Glutamatergic neuron (in vitro differentiated cells): ENCODE data around the gene HEMGN. TPM values are rescaled to one million over a fixed set of nuclear protein-coding genes. Genes with fewer than 3 reads are reported as not detected.

Experiments
- DNase-seq: peaks from one replicate; pipeline ENCODE4 v3.0.0; 2022
- H3K27ac Mint-ChIP-seq: one replicate; pipeline ENCODE4 v1.8.0; 2020; ENCODE audit warnings: mild to moderate bottlenecking, mixed read lengths, inconsistent platforms; ENCODE audit not compliant: unreplicated experiment
- H3K27me3 Mint-ChIP-seq: one replicate; pipeline ENCODE4 v1.8.0; 2020; ENCODE audit warnings: mild to moderate bottlenecking, moderate library complexity, mixed read lengths, inconsistent platforms; ENCODE audit not compliant: unreplicated experiment
- H3K36me3 Mint-ChIP-seq: one replicate; pipeline ENCODE4 v1.8.0; 2020; ENCODE audit warnings: mild to moderate bottlenecking, mixed read lengths, inconsistent platforms; ENCODE audit not compliant: unreplicated experiment
- H3K4me1 Mint-ChIP-seq: one replicate; pipeline ENCODE4 v1.8.0; 2020; ENCODE audit warnings: mild to moderate bottlenecking, low read depth, mixed read lengths, inconsistent platforms; ENCODE audit not compliant: unreplicated experiment
- H3K4me3 Mint-ChIP-seq: one replicate; pipeline ENCODE4 v1.8.0; 2020; ENCODE audit warnings: mild to moderate bottlenecking, mixed read lengths, inconsistent platforms; ENCODE audit not compliant: unreplicated experiment
- H3K9me3 Mint-ChIP-seq: one replicate; pipeline ENCODE4 v1.8.0; 2020; ENCODE audit warnings: mild to moderate bottlenecking, moderate library complexity, mixed read lengths, inconsistent platforms; ENCODE audit not compliant: unreplicated experiment
- CTCF ChIP-seq: fragments of 200-600 bp; sonication (generic); IDR thresholded peaks from one replicate; pipeline ENCODE4 v1.5.0; 2021; ENCODE audit not compliant: partially characterized antibody, unreplicated experiment
- total RNA-seq: library from RNA; stranded (reverse); fragmentation: NEBNext Ultra II Directional; extraction: Animal tissue kit (Norgen Biotek cat#: 25700); gene quantifications from one replicate; pipeline ENCODE4 v1.2.1, GENCODE V29; 2021; ENCODE audit not compliant: unreplicated experiment

The HEMGN gene
- total RNA-seq, 1 donor from 2014 or later = not detected

DNA sequence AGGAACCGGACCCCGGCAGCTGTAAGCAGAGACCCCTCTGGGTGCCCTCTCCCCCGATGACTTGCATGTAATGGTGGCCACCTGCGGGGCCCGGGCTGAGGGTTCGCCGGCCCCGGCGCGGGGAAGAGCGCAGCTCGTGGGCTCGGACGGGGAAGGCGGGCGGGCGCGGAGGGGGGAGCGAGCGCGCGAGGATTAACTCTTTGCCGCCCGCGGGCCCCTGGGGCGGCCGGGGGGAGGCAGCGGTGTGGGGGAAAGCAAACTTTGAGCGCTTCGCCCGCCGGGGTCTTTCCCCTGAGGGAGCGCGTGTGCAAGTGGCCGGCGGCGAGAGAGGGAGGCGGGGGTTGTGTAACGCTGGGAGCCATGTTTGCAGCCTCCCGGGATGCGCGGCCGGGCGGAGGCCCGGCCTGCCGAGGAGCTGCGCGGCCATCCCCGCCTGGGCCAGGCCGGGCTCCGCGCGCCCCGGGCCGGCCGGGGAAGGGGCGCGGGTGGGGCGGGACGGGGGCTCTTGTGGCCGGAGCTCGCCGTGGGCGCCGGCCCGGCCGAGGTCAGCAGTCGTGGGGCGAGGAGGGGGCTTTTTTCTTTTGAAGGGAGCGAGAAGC, 45.7 kb upstream of the HEMGN start:
- Mint-ChIP-seq H3K27ac (no peak overlapping the region), H3K4me1 (peaks cover 41% of the 10 kb centered on the region), H3K36me3 (no peaks in the 10 kb centered on the region), H3K4me3 (peak overlapping the region; percentile 69), H3K27me3 (peaks cover 15% of the 10 kb centered on the region), H3K9me3 (peaks cover 13% of the 10 kb centered on the region)
- DNase-seq = peak; percentile 65
- no peak for TF ChIP-seq CTCF

GRCh38 chr9:97982683-97983588, 45.0 kb upstream of the HEMGN start, which contains the start of gene ANP32B:
TSS of gene ANP32B (plus strand) at chr9:97983341. CDS start at chr9:97983556, 215 bp downstream.
- Mint-ChIP-seq H3K36me3 (no peaks in the 10 kb centered on the region), H3K9me3 (peaks cover 15% of the 10 kb centered on the region), H3K4me3 (peak within 1 kb of the TSS; percentile 84), H3K4me1 (peaks cover 44% of the 10 kb centered on the region), H3K27ac (peak within 1 kb of the TSS; percentile 87), H3K27me3 (peaks cover 18% of the 10 kb centered on the region)
- TF ChIP-seq CTCF = peak; percentile 90
- DNase-seq = peak; percentile 95

DNA sequence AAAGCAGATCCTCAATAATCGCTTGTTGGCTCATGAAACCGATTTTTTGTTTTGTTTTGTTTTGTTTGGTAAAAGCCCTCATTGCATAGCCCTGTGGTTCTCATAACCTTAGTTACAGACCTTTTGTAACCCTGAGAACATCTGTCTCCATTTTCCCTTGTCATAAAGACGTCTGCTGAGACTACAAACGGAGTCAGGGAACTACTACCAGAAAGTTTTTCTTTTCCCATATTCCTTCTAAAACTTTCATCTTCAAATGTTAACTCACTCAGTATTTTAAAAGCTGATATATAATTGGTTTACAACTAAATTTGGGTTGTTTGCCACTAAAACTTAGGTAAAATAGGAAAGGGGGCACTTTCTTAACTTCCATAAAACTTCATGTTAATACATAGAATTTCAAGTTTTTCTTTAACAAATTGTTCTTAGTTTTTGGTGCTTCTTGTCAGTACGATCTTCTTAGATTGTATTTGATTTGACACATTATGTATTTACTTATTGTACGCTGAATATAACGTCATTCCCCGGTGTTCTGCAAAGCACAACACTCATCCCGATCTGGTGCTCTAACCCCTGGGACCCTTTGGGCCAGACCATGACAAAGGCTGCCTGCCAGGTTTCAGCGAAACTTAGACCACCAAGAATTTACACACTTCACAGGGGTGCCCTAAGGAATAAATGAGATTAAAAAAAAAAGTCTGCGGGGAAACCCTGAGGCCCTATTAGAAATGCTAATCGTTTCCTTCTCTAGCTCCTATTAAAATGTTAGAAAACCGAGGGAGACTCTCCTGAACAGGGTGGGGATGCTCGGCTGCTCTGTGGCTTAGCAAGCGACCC, 44.1 kb upstream of the HEMGN start:
- H3K27ac Mint-ChIP-seq = peak overlapping the region; percentile 94
- peaks cover 18% of the 10 kb centered on the region for H3K27me3 Mint-ChIP-seq
- no peak for TF ChIP-seq CTCF
- H3K4me3 Mint-ChIP-seq = peak overlapping the region; percentile 84
- peaks cover 48% of the 10 kb centered on the region for H3K4me1 Mint-ChIP-seq
- peaks cover 15% of the 10 kb centered on the region for H3K9me3 Mint-ChIP-seq
- H3K36me3 Mint-ChIP-seq = no peaks in the 10 kb centered on the region
- DNase-seq = no peak

DNA sequence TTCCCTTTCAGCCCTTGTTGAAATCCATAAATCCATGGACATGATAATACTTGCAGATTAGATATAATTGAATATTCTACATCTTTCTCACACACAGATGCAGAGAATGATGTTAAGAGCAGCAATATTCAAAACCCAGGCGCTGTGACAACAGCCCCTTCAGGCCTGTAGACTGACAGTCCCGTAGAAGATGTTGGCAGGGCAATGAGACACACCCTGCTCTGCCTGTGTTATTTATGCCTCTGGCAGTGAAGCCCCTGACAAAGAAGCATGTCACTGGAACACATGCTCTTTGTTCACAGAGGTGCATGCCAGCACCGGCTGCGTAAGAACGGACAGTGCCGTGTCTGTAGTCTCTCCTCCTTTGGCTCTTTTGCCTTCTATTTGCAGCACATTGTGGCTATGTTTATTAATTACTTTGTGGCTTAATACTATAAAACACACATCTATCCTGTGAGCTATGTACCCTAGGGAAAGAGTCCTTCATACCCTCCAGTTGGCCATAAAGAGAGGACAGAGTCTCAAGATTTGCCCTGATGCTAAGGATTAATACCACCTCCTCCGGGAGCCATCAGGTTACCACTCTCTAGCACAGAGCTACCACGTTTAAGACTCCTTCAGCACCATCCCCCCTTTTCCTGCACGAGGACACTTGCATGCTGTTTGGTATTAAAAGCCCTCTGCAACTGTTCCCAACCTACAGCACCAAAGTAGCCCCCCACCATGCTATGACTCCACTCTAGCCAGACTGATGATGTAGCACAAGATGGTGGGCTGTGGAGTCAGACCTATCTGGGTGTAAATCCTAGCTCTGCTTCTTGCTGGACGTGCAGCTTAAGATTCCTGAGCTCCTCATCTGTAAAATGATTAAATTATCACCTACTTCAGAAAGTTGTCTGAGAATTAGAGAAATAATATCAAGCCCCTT, 43.2 kb upstream of the HEMGN start:
- peaks cover 18% of the 10 kb centered on the region for H3K27me3 Mint-ChIP-seq

More for the DNA sequence above, 43.2 kb upstream of the HEMGN start:
- peaks cover 15% of the 10 kb centered on the region for H3K9me3 Mint-ChIP-seq
- peak overlapping the region; percentile 84 for H3K4me3 Mint-ChIP-seq
- H3K4me1 Mint-ChIP-seq = peaks cover 42% of the 10 kb centered on the region
- peak overlapping the region; percentile 94 for H3K27ac Mint-ChIP-seq
- H3K36me3 Mint-ChIP-seq = no peaks in the 10 kb centered on the region
- no peak for TF ChIP-seq CTCF
- DNase-seq = peak; percentile 22
